ENCODE results near the gene ULK1.
"Not testable (repeated sequence)": the region's sequence is repeated elsewhere in the genome, so short reads cannot be mapped to it uniquely, and the experiment has no call there.

The ULK1 gene

GRCh38 chr12:131882804-131883520 lies 11.5 kb upstream of the ULK1 start:
- ChIA-PET POLR2A (interaction anchor here (0.5 to 0.7 kb wide), 3 partner anchors 11 to 18 kb away, joined by 3 to 5 read pairs (median 4); no protein-coding TSS in a partner anchor), CTCF (interaction anchor here (0.7 to 1.1 kb wide), 4 partner anchors 13 to 47 kb away, joined by 3 to 7 read pairs (median 5); no protein-coding TSS in a partner anchor)
- no peaks in the 10 kb centered on the region for H3K4me1 ChIP-seq (ENCODE audit: control insufficient read depth, insufficient read depth, low read length)
- no peaks in the 10 kb centered on the region; a peak in 1 of 3 replicates for H3K36me3 ChIP-seq (ENCODE audit: control insufficient read depth in 2 of 2, insufficient read depth in 1 of 2, low read length in 2 of 2)
- H3K4me3 ChIP-seq (ENCODE audit: low read depth, low read length) = no peak overlapping the region
- no peaks in the 10 kb centered on the region for H3K9me3 ChIP-seq (ENCODE audit: control insufficient read depth, insufficient read depth, low read depth, low read length)
- TF ChIP-seq EGR2 (tag by site-specific recombination; IDR thresholded peaks at IDR 0.05; ENCODE audit: low read depth) (peak; percentile 57), ZNF121 (tag by site-specific recombination; IDR thresholded peaks at IDR 0.05) (peak; percentile 53; the same call in 1 of the 2 replicates), ZFHX2 (tag by site-specific recombination; conservative IDR thresholded peaks at IDR 0.05) (0 out of 2 replicates have a peak, but pooled peaks have one; percentile 31), ZNF239 (tag by site-specific recombination; IDR thresholded peaks at IDR 0.05) (no peak)
- TF ChIP-seq, protein P1, sequence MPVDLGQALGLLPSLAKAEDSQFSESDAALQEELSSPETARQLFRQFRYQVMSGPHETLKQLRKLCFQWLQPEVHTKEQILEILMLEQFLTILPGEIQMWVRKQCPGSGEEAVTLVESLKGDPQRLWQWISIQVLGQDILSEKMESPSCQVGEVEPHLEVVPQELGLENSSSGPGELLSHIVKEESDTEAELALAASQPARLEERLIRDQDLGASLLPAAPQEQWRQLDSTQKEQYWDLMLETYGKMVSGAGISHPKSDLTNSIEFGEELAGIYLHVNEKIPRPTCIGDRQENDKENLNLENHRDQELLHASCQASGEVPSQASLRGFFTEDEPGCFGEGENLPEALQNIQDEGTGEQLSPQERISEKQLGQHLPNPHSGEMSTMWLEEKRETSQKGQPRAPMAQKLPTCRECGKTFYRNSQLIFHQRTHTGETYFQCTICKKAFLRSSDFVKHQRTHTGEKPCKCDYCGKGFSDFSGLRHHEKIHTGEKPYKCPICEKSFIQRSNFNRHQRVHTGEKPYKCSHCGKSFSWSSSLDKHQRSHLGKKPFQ (tag by site-specific recombination; IDR thresholded peaks at IDR 0.05) = peak; percentile 31; the same call in 1 of the 2 replicates
- no peak overlapping the region for H3K27ac ChIP-seq (ENCODE audit: extremely low read depth, low read depth, low read length)

DNA sequence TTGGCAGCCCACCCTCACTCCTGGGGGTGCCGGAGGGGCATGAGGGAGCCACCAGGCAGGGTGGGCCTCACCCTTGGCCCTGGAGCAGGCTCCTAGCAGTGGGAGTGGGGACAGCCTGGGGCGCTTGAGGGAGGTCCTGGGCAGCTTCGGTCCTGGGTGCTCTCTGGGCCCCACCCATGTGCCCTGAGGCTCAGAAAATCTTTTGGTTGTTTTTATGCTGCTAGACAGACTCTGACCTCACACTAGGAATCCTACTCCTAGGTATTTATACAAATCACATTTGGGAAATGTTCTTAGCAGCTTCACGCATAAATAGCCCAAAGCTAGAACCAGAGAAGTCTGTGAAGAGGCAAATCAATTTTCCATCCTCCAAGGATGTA lies 10.9 kb upstream of the ULK1 start:
- no peaks in the 10 kb centered on the region for H3K9me3 ChIP-seq (ENCODE audit: control insufficient read depth, insufficient read depth, low read depth, low read length)
- POLR2A ChIA-PET = interaction anchor here (0.5 kb wide), 1 partner anchor 19 kb away, joined by 5 read pairs; no protein-coding TSS in a partner anchor
- no peaks in the 10 kb centered on the region; a peak in 1 of 3 replicates for H3K36me3 ChIP-seq (ENCODE audit: control insufficient read depth in 2 of 2, insufficient read depth in 1 of 2, low read length in 2 of 2)
- H3K27ac ChIP-seq (ENCODE audit: extremely low read depth, low read depth, low read length) = no peak overlapping the region
- no peak overlapping the region for H3K4me3 ChIP-seq (ENCODE audit: low read depth, low read length)
- CTCF ChIA-PET = interaction anchor here (0.7 to 1.1 kb wide), 4 partner anchors 13 to 47 kb away, joined by 3 to 7 read pairs (median 5); no protein-coding TSS in a partner anchor
- TF ChIP-seq OSR2 (tag by site-specific recombination; IDR thresholded peaks at IDR 0.05) (no peak), GLIS2 (tag by site-specific recombination; IDR thresholded peaks at IDR 0.05) (no peak), ZNF692 (tag by site-specific recombination; IDR thresholded peaks at IDR 0.05) (no peak), ZNF114 (tag by site-specific recombination; IDR thresholded peaks at IDR 0.05) (no peak), ZNF324 (tag by site-specific recombination; IDR thresholded peaks at IDR 0.05) (no peak), ZNF837 (tag by site-specific recombination; IDR thresholded peaks at IDR 0.05) (no peak), ZNF510 (tag by site-specific recombination; IDR thresholded peaks at IDR 0.05; ENCODE audit: insufficient replicate concordance) (no peak), RBAK (tag by site-specific recombination; IDR thresholded peaks at IDR 0.05) (no peak)
- TF ChIP-seq, protein P2, sequence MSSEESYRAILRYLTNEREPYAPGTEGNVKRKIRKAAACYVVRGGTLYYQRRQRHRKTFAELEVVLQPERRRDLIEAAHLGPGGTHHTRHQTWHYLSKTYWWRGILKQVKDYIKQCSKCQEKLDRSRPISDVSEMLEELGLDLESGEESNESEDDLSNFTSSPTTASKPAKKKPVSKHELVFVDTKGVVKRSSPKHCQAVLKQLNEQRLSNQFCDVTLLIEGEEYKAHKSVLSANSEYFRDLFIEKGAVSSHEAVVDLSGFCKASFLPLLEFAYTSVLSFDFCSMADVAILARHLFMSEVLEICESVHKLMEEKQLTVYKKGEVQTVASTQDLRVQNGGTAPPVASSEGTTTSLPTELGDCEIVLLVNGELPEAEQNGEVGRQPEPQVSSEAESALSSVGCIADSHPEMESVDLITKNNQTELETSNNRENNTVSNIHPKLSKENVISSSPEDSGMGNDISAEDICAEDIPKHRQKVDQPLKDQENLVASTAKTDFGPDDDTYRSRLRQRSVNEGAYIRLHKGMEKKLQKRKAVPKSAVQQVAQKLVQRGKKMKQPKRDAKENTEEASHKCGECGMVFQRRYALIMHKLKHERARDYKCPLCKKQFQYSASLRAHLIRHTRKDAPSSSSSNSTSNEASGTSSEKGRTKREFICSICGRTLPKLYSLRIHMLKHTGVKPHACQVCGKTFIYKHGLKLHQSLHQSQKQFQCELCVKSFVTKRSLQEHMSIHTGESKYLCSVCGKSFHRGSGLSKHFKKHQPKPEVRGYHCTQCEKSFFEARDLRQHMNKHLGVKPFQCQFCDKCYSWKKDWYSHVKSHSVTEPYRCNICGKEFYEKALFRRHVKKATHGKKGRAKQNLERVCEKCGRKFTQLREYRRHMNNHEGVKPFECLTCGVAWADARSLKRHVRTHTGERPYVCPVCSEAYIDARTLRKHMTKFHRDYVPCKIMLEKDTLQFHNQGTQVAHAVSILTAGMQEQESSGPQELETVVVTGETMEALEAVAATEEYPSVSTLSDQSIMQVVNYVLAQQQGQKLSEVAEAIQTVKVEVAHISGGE (tag by site-specific recombination; conservative IDR thresholded peaks at IDR 0.05; ENCODE audit: low read depth) = no peak
- TF ChIP-seq, protein P3, sequence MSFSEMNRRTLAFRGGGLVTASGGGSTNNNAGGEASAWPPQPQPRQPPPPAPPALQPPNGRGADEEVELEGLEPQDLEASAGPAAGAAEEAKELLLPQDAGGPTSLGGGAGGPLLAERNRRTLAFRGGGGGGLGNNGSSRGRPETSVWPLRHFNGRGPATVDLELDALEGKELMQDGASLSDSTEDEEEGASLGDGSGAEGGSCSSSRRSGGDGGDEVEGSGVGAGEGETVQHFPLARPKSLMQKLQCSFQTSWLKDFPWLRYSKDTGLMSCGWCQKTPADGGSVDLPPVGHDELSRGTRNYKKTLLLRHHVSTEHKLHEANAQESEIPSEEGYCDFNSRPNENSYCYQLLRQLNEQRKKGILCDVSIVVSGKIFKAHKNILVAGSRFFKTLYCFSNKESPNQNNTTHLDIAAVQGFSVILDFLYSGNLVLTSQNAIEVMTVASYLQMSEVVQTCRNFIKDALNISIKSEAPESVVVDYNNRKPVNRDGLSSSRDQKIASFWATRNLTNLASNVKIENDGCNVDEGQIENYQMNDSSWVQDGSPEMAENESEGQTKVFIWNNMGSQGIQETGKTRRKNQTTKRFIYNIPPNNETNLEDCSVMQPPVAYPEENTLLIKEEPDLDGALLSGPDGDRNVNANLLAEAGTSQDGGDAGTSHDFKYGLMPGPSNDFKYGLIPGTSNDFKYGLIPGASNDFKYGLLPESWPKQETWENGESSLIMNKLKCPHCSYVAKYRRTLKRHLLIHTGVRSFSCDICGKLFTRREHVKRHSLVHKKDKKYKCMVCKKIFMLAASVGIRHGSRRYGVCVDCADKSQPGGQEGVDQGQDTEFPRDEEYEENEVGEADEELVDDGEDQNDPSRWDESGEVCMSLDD (tag by site-specific recombination; IDR thresholded peaks at IDR 0.05) = no peak
- no peaks in the 10 kb centered on the region for H3K4me1 ChIP-seq (ENCODE audit: control insufficient read depth, insufficient read depth, low read length)

DNA sequence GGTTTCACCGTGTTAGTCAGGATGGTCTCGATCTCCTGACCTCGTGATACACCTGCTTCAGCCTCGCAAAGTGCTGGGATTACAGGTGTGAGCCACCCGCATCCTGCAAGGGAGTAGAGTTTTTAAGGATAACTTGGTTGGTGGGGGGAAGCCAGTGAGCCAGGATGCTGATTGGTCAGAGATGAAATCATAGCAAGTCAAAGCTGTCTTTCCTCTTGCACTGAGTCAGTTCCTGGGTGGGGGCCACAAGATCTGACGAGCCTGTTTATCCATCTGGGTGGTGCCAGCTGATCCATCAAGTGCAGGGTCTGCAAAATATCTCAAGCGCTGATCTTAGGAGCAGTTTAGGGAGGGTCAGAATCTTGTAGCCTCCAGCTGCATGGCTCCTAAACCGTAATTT lies 9.3 kb upstream of the ULK1 start:
- CTCF ChIA-PET = not testable (repeated sequence)

More for the DNA sequence above, 9.3 kb upstream of the ULK1 start:
- H3K9me3 ChIP-seq (ENCODE audit: control insufficient read depth, insufficient read depth, low read depth, low read length); H3K36me3 ChIP-seq (ENCODE audit: control insufficient read depth in 2 of 2, insufficient read depth in 1 of 2, low read length in 2 of 2); POLR2A ChIA-PET; H3K4me3 ChIP-seq (ENCODE audit: low read depth, low read length); H3K27ac ChIP-seq (ENCODE audit: extremely low read depth, low read depth, low read length); H3K4me1 ChIP-seq (ENCODE audit: control insufficient read depth, insufficient read depth, low read length): not testable (repeated sequence)
